HS-5 (cell line): ENCODE measurements around the gene IL17C.

Source experiments
- DNase-seq: peaks from one replicate; pipeline ENCODE4 v3.0.0-alpha.2; 2012; ENCODE audit warnings: low read depth

Gene IL17C

GRCh38 chr16:88645941-88646340 lies 7.6 kb downstream of the IL17C start:
- no peak for DNase-seq

- no peak for DNase-seq
Observed at GRCh38 chr16:88646345-88647034, 8.1 kb downstream of the IL17C start.

- DNase-seq, result no peak
Observed at GRCh38 chr16:88647178-88648070, 9.1 kb downstream of the IL17C start.

- no peak for DNase-seq
Observed at GRCh38 chr16:88649195-88649923, 11.0 kb downstream of the IL17C start.

GRCh38 chr16:88649924-88650748 lies 11.8 kb downstream of the IL17C start:
- DNase-seq, result no peak

- no peak for DNase-seq
Observed at GRCh38 chr16:88650749-88651275, 12.4 kb downstream of the IL17C start, which contains the start of gene CYBA. CYBA (minus strand) TSS chr16:88651053; CDS start chr16:88651013, 40 bp downstream.

- no peak for DNase-seq
Observed at GRCh38 chr16:88651276-88651988, 13.1 kb downstream of the IL17C start.

- no peak for DNase-seq
Observed at GRCh38 chr16:88651989-88652761, 13.8 kb downstream of the IL17C start.

GRCh38 chr16:88652762-88653063 lies 14.3 kb downstream of the IL17C start:
- no peak for DNase-seq

- DNase-seq, result no peak
Observed at GRCh38 chr16:88653101-88653500, 14.7 kb downstream of the IL17C start.

- DNase-seq, result no peak
Observed at GRCh38 chr16:88653596-88654362, 15.4 kb downstream of the IL17C start.

GRCh38 chr16:88654363-88655052 lies 16.1 kb downstream of the IL17C start:
- no peak for DNase-seq

GRCh38 chr16:88655053-88655732 lies 16.8 kb downstream of the IL17C start:
- no peak for DNase-seq

GRCh38 chr16:88655733-88656281 lies 17.4 kb downstream of the IL17C start:
- no peak for DNase-seq

- DNase-seq, result no peak
Observed at GRCh38 chr16:88656291-88656980, 18.1 kb downstream of the IL17C start.

GRCh38 chr16:88657371-88657770 lies 19.0 kb downstream of the IL17C start:
- no peak for DNase-seq

GRCh38 chr16:88658714-88659113 lies 20.3 kb downstream of the IL17C start:
- no peak for DNase-seq
